IPS-NIHi7 (cell line): ENCODE measurements around the gene CCDC9.

Source experiments
- DNase-seq: peaks from one replicate; pipeline ENCODE4 v3.0.0; 2012; ENCODE audit warnings: mixed read lengths; ENCODE audit errors: extremely low spot score

CCDC9 gene

DNA sequence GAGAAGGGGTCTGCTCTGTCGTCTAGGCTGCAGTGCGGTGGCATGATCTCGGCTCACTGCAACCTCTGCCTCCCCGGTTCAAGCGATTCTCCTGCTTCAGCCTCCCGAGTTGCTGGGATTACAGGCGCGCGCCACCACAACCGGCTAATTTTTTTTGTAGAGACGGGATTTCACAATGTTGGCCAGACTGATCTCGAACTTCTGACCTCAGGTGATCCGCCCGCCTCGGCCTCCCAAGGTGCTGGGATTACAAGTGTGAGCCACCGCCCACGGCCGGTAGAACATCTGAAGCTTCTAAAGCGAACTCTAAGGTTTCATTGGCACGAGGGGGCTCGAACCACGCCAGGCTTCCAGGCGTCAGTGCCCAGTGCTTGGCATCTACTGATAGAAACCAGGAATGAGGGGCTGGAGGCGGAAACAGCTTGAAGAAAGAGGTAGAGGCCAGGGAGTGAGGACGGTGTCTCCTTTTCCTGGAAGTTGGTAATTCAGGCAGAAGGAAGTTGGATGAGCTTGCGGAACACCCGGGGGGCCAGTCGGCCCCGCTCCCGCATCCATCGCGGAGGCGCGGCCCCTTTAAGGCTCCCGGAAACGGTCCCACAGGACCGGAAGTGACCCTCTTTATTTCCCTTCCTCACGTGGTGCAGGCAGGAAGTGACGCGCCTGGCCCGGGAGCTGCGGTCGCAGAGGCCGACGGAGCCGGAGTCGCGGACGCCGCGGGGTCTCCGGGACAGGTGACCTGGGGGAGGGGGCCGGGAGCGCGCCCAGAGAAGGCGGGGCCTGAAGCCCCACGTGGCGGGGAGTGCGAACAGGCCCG lies at the start of gene CCDC9:
TSS of gene CCDC9 (plus strand) at position 647 of the 814 bp plus-strand sequence. CDS start 1,876 bp downstream, outside the sequence.
- peak; percentile 90 for DNase-seq

DNA sequence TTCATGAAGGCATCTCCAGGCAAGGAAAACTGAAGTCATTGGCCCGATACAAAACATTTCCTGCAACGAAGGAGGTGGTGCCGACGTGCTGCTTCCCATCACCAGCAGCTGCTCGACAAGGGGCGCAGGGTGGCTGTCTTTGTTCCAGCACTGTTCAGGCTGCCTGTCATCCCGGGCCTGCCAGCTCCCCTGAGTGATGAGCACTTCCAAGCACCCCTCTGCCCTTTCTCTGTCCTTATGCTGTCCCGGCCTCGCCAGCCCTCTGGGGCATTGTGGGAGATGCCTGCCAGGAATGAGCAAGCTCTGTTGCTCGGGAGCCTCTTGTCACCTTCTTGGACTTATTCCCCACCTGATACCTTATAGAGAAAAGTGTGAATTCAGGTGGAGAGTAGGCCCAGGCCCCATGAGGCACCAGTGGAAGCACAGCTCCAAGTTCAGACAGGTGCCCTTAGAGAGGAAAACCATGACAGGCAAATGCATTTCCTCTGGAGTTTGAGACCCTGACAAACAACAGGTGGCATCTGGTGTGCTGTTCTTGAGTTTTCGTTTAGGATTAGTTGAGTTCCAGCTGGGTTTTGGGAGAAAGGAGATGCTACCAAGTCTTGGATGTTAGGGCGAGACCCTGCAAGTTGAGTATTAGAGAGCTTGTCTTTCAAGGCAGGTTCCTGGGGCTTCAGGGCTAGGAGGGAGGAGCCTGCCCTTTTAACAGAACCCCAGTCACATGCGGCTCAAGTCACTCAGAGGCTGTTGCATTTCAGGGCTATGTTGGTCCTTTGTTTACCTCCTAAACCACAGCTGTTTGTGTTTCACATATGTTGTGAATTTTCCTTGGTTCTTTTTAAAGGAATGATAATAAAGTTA lies 46.8 kb upstream of the CCDC9 start:
- no peak for DNase-seq

DNA sequence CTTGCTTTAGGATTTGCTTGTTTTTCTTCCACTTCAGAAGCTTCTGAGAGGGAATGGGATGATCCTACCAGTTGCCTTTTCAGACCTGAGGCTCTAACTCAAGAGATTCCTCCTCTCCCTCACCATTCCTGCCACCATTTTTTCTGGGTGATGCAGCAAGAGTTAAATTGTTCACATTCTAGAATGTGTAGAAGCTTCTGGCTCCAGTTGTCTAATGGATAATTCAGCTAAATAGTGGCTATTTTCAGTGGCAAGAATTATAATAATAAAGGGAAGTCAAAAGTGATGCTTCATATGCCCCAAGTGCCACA lies 46.2 kb upstream of the CCDC9 start:
- no peak for DNase-seq

DNA sequence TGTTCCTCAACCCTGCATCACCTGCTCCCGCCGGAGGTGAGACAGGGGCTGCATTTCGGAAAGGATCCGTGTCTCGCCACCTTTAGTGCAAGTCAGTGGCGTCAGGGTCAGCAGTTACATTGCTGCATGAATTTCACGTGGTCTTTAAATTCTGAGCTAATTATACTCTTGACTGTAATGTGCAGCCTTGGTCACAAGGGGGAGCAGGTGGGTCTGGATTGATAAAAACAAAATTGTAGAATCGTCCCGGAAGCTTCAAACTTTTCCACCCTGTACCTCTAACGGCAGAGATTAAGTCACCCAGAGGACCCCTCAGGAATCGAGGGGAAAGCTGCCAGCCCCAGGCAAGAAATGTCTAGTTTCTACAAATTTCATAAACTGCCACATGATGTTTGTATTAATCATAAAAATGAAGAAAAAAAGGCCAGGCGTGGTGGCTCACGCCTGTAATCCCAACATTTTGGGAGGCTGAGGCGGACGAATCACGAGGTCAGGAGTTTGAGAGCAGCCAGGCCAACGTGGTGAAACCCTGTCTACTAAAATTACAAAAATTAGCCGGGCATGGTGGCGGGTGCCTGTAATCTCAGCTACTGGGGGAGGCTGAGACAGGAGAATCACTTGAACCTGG lies 45.5 kb upstream of the CCDC9 start:
- DNase-seq = peak; percentile 78

DNA sequence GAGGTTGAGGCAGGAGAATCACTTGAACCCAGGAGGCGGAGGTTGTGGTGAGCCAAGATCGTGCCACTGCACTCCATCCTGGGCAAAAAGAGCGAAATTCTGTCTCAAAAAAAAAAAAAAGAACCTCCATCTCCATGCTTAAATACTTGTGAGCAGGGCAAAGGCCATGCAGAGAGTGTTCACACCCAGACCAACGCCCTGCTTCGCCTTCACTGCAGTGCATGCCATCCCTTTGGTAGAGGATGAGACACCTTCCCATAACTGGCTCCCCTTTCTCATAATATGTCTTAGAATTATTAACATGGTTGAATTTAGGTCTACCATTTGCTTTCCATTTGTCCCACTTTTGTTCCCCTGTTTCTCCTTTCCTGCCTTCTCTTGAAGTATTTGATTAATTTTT lies 40.7 kb upstream of the CCDC9 start:
- no peak for DNase-seq

DNA sequence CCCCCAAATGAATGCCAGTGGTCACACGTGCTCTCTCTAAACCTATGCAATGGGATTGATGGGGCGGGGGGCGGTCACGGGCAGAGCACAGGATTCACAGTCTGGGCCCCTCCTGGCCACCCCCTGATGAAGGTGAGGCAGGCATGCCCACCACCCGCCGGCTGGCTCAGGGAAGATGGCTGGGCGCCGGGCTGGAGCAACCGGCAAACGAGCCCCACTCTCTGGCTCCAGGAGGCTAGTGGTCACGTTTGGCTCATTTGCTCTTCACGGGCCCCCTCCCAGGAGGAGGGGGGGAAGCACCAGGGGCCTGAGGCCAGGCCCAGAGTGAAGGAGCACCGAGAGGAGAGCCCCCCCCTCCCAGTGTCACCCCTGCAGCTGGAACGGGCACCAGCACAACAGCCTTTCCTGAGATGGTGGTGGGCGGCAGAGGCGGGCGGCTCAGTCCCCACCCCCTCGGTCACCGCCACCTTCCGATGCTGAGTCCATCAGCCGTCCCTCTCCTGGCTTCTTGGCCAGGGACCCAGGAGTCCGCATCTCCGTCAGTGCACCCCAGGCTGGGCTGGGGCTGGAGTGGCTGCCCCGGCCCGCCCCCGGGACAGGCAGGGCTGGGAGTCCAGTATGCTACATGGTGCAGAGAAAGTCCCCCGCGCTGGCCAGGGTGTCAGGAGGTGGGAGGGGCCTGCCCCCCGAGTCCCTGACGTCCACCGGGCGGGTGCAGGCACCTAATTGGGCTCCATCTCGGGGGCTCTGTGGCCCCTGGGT lies 35.1 kb upstream of the CCDC9 start:
- no peak for DNase-seq

DNA sequence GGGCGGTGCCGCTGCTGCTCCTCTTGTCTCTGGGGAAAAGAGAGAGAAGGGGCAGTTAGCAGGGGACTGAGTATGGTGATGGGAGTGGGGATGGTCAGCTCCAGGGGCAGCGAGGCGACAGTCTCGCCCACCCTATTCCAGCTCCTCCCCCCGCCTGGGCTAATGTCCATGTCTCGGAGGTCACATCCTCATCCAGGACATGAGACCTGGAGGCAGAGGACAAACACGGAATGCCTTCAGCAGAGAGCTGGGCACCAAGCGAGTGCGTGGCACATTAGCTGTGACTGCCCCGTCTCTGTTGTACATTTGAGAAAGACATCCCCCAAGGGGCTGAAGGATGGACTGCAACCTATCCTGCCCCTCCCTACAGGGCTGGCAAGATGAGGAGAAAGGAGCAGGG lies 34.4 kb upstream of the CCDC9 start:
- DNase-seq = no peak

DNA sequence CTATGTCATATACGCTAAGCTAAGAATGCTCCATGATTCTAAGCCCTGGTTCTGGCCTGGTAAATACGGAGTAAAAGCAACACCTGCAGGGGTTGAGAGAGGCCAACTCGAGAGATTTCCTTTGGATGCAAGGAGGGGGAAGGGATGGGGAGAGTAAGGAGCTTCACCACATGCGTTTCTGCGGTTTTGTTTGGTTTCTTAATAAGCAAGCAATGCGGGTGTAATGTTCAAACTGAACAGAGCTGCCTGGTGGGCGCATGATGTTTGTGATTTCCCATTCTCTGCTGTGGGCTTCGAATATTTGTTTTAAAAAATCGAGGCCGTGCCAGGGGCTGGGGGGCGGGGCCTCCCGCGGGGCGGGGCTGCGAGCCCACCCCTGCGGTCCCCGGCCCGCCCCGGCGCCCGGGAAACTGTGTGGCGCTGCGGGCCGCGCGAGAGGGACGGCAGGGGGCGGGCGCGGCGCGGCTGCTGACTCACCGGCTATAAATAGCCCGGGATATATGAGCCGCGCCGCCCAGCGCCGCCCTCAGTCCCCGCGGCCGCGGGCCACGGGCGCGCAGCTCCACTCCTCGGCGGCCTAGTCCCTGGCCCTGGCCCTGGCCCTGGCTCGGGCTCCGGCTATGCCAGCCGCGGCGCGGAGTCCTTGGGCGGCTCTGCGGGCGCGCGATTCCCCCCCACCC lies 30.4 kb upstream of the CCDC9 start:
- peak; percentile 95 for DNase-seq

DNA sequence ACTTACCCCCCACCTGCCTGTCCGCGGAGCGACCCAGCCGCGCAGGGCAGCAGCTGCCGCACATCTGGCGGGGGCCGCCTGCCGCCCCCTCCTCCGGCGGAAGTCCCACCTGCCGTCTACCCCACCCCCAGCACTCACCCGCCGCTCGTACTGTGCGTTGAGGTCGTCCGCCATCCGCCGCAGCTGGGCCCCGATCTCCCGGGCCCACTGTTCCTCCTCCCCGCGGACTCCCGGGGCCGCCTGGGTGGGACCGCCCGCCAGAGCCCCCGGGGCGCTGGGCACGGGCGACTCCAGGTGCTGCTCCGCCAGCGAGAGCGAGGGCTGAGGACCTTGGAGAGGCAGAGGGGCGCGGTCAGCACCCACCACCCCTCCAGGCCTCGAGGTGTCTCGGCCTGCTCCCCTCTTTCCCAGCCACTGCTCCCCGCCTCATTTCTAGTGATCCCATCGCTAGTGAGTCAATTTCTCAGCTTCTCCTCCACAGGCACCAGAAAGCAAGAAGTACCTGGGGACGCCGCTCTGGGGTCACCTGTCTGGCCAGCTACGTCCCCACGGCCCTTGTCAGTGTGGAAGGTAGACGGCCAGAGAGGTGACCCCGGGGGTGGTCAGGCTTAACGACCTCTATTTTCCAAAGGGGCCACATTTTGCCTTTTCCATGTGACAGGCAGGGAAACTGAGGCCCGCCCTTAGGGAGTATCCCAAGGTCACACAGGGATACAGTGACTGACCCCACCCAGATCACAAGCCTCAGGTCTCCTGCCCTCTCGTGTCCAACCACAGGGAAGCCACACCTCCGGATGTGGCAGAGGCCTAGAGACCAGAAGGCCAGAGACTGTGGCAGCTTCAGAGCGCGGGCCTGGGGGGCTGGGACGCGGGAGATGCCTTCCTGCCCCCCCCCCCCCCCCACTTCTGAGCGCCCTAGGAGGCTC lies 29.6 kb upstream of the CCDC9 start:
- DNase-seq = no peak

DNA sequence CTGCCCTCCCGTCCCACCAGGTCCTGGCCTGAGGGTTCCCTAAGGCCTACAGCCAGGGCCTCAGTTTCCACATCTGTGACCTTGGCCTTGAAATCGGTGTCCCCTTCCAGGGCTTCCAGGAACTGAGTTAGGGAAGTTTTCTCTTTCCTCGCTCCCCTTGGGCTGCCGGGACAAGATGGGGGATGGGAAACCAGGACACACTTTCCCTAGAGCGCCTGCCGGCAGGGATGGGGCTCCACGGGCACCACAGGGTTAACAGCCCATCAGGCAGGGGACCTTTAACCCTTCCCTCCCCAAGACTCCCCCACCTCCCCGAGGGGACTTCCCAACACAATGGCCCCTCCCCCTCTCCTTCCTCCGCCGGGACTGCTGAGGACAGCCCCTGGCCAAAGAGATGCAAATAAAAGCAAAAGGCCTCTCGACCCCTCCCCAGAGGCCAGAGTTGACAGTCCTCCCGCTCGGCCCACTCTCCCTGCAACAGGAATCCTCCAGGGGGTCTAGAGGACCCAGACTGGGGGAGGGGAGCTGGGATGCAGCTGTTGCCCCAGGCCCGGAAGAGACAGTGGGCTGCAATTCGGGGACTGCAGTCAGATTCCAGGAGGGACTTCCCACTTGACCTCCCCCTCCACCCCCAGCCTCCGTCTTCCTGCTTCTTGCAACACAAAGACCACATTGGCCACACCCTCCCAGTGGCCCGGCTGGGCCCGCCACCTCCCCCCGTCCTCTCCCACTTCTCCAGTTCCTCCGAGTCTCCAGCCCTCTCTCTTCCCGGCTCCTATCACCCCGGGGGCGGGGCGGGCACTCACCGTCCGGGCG lies 28.8 kb upstream of the CCDC9 start:
- peak; percentile 87 for DNase-seq

DNA sequence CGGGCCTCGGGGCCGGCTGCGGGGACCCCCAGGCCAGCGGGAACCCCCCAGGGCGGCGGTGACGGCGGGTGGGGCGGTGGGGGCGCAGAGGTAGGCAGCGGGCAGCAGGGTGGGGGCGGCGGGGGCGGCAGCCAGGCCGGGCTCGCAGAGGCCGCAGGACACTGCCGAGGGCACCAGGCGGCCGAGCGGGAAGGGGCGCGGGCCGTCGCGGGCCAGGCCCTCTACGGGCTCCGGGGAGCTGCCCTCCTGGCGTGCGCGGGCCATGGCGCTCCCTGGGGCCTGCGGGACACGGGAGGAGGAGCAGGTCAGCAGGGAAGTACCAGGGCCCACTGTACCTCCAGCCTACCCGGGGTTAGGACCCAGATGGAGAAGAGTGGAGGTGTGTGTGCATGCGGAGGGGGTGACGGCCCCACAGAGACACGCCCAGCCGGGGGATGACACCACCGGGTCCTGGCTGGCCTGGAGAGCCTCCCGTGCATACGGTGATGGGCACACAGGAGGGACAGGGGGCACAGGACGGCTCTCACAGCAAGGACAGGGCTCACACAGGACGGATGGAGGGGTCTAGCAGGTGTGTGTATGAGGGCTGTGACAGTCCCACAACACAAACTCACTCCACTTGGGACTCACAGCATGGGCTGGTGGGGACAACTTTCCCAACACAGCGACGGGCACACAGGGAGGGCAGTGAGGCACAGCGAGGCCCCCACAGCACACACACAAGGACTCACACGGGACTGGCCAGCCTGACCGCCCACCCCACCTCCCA lies 28.0 kb upstream of the CCDC9 start:
- DNase-seq = no peak

DNA sequence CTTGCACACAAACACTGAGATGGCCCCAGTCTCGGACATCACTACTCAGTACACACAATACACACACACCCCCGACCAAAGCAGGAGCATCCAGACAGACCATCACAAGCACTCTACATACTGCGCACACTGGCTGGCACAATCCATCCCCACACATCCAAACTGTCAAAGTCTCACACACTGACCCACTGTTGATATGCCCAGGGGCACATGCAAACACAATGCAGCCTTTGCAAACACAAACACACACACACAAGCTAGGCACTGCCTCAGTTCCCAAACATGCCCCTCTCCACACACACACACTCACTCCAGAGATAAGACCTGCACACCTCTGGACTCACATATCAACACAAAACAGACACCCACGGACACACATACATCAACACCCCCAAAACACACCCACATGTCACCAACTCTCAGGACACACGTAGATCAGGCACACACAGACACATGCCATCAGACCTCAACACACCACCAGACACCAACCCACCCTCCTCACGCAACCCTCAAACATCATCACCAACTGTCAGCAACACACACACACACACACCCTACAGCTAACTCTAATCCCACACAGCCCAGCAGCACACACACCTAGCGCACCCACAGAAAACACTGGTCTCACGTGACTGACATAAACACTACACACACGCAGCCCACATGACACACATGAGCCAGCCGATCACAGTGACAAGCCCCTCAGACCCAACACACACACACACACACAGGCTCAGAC lies 27.2 kb upstream of the CCDC9 start:
- DNase-seq = no peak

DNA sequence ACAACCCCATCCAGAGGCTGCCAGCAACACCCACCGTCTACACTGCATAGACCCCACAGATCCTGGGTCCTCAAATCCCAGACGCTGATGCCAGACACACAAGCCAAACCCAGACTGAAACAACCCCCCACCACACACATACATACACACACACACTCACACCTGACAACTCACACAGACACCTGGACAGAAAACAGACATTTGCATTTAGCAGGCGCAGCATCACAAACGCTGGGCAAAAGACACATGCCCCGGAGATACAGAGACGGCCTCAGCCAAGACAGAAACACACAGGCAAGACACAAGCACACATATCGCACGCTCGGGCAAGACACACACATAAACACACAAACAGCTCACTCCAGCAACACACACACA lies 26.7 kb upstream of the CCDC9 start:
- DNase-seq = no peak

DNA sequence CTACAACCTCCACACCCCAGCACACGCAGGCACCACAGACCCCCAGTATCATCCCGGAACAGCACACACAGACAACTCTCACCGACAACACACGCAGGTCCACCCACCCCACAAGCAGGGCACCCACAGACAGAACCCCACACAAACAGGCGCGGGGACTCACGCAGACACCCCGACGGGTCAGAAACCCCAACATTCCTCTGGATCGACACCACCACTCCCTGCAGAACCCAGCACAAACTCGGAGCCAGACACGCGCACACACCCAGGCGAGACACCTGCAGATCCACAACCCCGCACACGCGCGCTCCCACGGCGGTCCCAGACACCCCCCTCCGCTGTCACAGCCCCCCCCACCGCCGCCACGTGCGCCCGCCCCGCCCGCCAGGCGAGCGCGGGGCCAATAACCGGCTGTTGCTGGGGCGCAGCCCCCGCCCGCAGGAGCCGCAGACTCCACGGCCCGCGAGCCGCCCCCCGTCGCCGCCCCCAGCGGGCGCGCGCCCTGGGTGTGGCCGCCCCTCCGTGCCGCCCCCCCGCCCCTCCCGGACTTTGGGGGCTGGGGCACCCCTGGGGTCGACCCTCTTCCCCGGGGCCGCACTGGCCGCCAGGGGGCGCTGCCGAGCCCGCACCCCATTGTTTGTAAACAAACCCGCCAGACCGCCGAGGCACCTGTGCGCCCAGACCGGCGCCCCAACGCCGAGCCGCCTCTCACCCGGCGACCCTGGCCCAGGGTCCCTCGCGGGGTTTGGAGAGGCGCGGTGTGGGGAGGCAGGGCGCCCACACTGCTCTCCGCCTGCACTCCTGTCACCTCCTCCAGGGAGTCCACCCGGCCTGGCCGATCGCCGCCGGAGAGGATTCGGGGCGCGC lies 26.0 kb upstream of the CCDC9 start:
- peak; percentile 42 for DNase-seq

DNA sequence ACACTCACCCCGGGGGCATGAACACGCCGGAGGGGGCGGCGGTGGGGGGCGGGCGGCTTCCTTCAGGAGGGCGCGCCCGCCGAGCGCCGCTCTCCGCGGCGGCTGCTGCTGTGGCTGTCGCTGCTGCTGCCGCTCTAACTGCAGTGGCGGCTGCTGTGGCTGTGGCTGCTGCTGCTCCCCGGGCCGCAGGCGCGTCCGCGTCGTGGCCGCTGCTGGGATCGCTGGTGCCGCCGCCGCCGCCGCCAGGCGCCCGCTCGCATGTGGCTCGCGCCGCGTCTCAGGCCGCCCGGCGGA lies 25.5 kb upstream of the CCDC9 start, which contains the start of gene BBC3:
TSS of gene BBC3 (minus strand) at position 279 of the 294 bp plus-strand sequence. CDS start 2,768 bp downstream, outside the sequence.
- no peak for DNase-seq

DNA sequence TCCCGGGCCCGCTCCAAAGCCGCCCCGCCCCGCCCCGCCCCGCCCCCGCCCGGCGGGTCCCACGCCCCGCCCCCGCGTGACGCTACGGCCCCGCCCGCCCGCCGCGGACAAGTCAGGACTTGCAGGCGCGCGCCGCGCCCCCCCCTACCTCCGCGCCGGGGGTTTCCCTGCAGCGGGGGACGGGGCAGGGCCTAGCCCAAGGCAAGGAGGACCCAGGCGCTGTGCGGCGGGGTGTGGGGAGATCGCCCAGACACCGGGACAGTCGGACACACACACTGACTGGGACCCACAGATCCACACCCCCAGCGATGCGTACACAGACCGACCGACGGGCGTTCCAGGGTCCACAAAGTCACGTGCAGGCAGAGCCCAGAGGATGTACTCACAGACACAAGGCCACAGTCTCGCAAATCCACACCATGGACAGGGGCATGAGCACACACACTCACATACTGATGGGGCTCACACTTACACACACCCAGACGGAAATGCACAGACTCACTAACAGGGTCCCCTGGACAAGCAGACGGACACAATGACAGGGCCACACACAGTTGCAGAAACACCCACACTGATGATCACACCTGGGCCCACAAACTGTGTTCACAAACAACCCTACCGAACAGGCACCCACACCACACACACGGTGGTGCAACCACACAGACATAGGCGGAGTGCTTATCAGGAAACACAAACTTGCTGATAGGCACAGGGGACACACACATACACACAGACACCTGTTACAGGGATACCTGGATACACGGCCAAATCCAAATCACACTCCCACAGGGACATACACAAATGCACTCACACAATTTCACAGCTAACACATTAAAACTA lies 24.9 kb upstream of the CCDC9 start:
- DNase-seq = peak; percentile 72
